Fibroblast of lung (primary cell): ENCODE data around the gene KIAA1191.

Source experiments
- CTCF ChIP-seq, 2 donors: IDR thresholded peaks in 1 of 2; conservative IDR thresholded peaks in 1 of 2; 1 replicate in 1 of 2; 2 replicates in 1 of 2; pipeline ENCODE4 v1.5.1; 2011 to 2012; ENCODE audit warnings: low read length in 2 of 2, control low read depth in 1 of 2, inconsistent platforms in 1 of 2, low read depth in 1 of 2, mild to moderate bottlenecking in 1 of 2
- EZH2 ChIP-seq: IDR thresholded peaks from 2 replicates; pipeline ENCODE4 v1.5.1; 2012; ENCODE audit warnings: low read length, control low read depth, mild to moderate bottlenecking; ENCODE audit errors: missing control alignments

GRCh38 chr5:176369934-176370711, 8.6 kb upstream of the KIAA1191 start:
- TF ChIP-seq CTCF (conservative IDR thresholded peaks at IDR 0.05 in 1 of 2, IDR thresholded peaks at IDR 0.05 in 1 of 2; ENCODE audit: low read depth in 1 of 2, low read length in 2 of 2) (no peak), EZH2 (no peak)
